AG09319 (cell line): ENCODE measurements around the gene ELP5.

Experiments
- DNase-seq: peaks from one replicate; pipeline ENCODE4 v3.0.0-alpha.2; 2010; ENCODE audit warnings: low read depth; ENCODE audit errors: extremely low read depth
- TF ChIP-seq, protein P1 (sequence below): IDR thresholded peaks from 2 replicates; pipeline ENCODE4 v1.5.1; 2011; ENCODE audit warnings: low read depth, mild to moderate bottlenecking, inconsistent platforms, low read length, moderate library complexity

ELP5 gene

DNA sequence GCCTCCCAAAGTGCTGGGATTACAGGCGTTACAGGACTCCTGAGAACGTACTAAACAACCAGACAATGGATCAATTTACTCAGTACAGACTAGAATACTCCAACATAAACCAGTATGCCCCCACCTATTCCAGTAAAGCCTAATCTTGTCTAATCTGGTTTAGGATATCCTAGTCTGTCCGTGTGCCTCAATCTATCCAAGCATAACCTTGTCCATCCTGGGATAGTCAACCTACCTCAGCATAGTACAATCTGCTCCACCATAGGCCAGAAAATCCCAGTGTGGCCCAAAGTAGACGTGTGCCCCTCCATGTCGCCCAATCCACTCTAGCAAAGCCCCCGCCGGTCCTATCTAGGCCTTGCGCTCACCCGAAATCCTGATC is 18.3 kb upstream of the ELP5 start:
- no peak for DNase-seq
- TF ChIP-seq, protein P1, sequence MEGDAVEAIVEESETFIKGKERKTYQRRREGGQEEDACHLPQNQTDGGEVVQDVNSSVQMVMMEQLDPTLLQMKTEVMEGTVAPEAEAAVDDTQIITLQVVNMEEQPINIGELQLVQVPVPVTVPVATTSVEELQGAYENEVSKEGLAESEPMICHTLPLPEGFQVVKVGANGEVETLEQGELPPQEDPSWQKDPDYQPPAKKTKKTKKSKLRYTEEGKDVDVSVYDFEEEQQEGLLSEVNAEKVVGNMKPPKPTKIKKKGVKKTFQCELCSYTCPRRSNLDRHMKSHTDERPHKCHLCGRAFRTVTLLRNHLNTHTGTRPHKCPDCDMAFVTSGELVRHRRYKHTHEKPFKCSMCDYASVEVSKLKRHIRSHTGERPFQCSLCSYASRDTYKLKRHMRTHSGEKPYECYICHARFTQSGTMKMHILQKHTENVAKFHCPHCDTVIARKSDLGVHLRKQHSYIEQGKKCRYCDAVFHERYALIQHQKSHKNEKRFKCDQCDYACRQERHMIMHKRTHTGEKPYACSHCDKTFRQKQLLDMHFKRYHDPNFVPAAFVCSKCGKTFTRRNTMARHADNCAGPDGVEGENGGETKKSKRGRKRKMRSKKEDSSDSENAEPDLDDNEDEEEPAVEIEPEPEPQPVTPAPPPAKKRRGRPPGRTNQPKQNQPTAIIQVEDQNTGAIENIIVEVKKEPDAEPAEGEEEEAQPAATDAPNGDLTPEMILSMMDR: no peak

DNA sequence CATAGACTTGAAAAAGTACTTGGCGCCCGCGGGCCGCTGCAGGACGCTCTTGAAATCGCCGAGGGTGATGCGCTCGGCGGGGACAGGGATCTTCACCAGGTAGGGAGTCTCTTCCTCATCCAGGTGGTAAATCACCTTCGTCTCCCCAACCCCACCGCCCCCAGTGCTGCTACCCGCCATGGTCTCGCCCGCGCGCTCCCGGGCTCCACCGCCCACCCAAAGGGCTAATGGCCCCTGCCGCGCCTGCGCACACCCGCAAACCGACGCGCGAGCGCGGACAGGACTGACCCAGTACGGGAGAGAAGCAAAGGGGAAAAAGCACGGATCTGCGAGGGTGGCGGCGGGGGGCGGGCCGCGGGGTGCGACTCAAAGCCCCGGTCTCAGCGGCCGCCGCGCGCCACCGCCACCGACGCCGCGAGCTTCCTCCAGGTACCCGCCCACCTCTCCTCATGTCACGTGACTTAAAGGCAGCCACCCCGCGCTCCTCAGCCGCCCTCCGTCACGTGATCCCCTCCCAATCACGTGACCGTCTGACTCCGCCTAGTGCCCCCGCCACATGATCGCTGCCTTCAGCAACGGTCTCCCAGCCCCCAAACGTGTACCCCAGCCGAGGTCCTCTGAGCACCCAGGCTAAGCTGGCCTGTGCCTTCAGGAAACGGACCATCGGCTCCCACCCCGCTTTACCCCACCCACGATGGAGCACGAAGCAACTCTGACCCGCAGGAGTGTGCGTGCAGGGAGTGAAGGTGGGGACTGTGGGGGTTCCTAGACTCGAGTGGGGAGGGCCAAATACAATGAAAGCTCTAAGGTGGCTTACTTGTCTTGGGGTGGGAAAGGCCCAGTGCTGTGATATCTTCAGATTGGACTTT is 17.7 kb upstream of the ELP5 start, which contains the start of gene DVL2:
Gene DVL2, minus strand, starts transcription at position 435 of the 869 bp plus-strand sequence. Its CDS starts 255 bp downstream, at position 180.
- TF ChIP-seq, protein P1: no peak
- DNase-seq: peak; percentile 86

DNA sequence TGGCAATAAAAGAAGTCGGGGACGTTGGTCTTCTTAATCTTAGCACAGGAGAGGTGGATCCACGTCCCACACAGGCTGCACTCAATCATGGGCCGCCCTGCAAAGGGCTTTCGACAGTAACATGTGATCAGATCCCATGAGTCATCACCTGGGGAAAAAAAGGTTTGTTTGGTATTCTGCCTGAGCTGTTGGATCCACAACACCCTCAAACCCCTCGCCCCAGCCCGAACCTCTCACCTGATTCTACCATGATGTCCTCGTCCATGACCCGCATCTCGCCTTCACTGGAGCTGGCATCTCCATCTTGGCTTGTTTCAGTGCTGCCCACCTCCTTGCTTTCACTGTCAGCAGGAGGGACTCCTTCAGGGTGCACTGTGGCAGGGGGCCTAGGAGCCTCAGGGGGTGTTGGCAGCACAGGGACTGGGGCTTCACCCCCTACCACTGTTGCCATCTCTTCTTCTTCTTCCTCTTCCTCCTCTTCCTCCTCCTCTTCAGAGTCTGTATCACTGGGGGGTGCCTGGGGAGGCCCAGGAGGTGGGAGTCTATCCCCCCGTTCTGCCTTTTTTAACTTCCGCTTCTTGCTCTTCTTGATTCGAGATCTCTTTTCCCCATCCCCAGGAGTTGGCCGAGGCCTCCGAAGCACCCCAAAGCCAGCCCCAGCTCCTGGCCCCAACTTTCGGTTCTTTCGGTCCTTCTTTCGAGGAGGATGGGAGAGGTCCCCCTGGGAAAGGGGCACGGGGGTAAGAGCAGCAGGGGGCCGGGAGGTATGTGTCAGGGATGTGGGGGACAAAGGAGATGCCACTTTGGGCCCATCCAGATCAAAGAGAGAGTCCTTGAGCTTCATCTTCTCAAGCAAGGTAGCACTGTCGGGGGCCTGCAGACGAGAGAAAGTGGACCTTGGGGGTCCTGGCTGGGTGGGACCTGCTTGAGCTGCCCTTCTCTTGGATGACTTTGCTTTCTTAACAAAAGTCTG is 16.0 kb upstream of the ELP5 start:
- TF ChIP-seq, protein P1: no peak
- DNase-seq: no peak

DNA sequence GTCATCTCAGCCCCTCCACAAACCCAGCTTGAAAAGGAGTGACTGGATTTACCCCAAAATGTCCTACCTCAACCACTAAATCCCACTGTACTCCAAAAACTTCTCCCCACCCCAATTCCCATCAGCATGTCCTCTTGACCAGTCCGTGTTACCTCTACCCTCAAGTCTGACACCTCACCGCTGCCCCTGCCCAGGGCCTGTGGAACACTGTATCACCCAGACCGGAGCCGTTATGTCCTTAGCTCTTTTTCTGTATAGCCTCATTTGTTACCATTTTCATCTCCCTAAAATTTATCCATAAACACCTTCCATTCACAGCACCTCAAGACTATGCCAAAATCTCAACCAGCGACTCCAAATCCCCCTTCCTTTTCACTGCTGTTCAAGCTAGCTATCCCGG is 15.2 kb upstream of the ELP5 start:
- DNase-seq: no peak
- TF ChIP-seq, protein P1: no peak

DNA sequence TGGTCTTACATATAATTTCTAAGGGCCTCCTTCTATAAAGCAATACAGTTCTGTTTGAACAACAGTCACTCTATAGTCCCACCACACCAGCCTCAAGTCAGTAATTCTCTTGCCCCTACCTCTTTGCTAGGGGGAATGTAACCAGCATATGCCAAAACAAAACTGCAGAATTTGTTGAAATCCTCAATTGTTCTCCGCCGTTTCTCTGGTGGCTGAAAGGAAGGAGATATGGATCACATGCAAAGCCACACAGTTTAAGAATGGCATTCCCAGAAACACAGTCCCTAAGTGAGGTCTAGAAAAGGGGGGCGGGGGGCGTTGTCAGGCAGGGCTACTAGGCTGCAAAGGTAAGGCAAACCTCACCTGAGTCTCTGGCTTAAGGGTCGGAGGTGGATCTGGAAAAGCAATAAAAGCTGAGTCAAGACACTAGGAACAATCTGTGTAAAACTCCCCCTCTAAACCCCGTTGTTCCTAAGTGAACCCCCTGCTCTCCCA is 14.7 kb upstream of the ELP5 start:
- TF ChIP-seq, protein P1: no peak
- no peak for DNase-seq

DNA sequence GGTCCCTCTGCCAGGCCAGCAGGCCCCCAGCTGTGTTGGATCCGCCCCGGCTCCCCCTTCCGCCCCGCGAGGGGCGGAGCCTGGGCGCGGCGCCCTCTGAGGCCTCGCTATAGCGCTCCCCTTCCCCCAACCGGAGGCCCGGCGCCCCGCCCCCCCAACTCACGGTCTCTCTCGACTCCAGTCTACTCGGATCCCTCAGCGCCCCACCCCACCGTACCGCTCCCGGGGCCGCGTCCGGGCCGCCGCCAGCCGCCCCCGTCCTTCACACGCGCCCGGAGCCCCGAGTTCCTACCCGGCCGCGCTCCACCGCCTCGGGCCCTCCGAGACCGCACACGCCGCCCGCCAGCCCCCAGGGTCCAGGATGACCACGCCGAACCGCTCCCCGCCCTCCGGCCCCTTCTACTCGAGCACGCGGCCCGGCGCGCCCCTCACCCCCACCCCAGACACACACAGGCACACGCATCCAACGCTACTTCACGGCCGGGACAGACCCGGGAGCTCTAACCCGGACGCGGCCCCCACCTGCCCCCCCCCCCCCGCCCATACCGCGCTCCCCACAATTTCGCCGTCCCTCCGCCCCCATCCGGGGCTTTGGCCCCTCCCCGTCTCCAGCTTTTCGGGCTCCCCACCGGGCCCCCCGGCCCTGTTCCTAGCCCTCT is 14.1 kb upstream of the ELP5 start:
- DNase-seq: no peak
- TF ChIP-seq, protein P1: no peak
